ENCODE data around the gene TNFRSF19.

Gene TNFRSF19

GRCh38 chr13:23552661-23553060 lies 17.6 kb upstream of the TNFRSF19 start:
- H3K9ac ChIP-seq (ENCODE audit: low read length), result no peak overlapping the region
- H3K27me3 ChIP-seq (ENCODE audit: insufficient read depth, low read length, poor library complexity), result no peaks in the 10 kb centered on the region
- H3K27ac ChIP-seq (ENCODE audit: low read depth, low read length), result no peak overlapping the region
- H3K56ac ChIP-seq (ENCODE audit: low read length), result no peak overlapping the region
- no peak for DNase-seq
- no peak overlapping the region for H3K4ac ChIP-seq (ENCODE audit: low read depth, low read length)
- H4K8ac ChIP-seq (ENCODE audit: low read depth, low read length), result no peak overlapping the region
- no peak overlapping the region for H2BK5ac ChIP-seq (ENCODE audit: low read length)
- no CpG with 5 or more reads among the region's 2 CpGs for WGBS (ENCODE audit: extremely low coverage, insufficient coverage, low lambda C conversion rate)
- H3K79me1 ChIP-seq (ENCODE audit: low read length), result no peaks in the 10 kb centered on the region
- H2BK15ac ChIP-seq (replicated peaks; ENCODE audit: low read depth), result no peak overlapping the region
- H3K23ac ChIP-seq (ENCODE audit: low read length), result no peak overlapping the region
- H3K79me2 ChIP-seq (ENCODE audit: control insufficient read depth, insufficient read depth, low read length), result no peaks in the 10 kb centered on the region
- peaks cover 2% of the 10 kb centered on the region for H3K4me1 ChIP-seq (ENCODE audit: control insufficient read depth, low read depth, low read length)
- H3K4me2 ChIP-seq (ENCODE audit: low read length), result no peak overlapping the region
- no peak overlapping the region for H2AK5ac ChIP-seq (ENCODE audit: low read length)
- no peak overlapping the region for H3K18ac ChIP-seq (ENCODE audit: low read length)
- no peaks in the 10 kb centered on the region for H3K36me3 ChIP-seq (ENCODE audit: control insufficient read depth, insufficient read depth, low read length)
- H2BK120ac ChIP-seq (ENCODE audit: low read depth, low read length), result no peak overlapping the region
- H4K5ac ChIP-seq (ENCODE audit: low read length), result no peak overlapping the region
- H3K4me3 ChIP-seq (ENCODE audit: low read length), result no peak overlapping the region

DNA sequence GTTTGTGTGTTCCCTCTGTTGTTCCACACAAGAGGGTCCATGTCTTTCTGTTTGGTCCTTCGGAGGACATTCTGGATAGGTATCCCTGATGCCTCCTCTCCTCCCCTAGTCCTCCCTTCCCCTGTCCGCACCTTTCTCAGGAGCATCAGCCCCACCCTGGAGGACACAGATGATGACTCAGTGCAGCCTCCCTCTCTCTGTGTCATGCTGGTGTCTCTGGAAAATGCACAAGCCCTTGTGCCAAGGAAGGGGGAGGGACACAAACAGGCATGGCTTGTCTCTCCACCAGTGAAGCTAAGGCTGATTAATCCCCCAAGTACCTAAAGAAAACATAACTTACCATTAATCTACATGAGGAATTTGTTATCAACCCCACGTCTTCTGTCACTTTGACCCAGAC lies 16.2 kb upstream of the TNFRSF19 start:
- Histone ChIP-seq H3K4ac (ENCODE audit: low read depth, low read length) (no peak overlapping the region), H4K8ac (ENCODE audit: low read depth, low read length) (no peak overlapping the region), H3K23ac (ENCODE audit: low read length) (no peak overlapping the region), H2BK120ac (ENCODE audit: low read depth, low read length) (no peak overlapping the region), H2BK15ac (replicated peaks; ENCODE audit: low read depth) (no peak overlapping the region), H3K18ac (ENCODE audit: low read length) (no peak overlapping the region), H3K27ac (ENCODE audit: low read depth, low read length) (no peak overlapping the region), H2AK5ac (ENCODE audit: low read length) (no peak overlapping the region), H3K56ac (ENCODE audit: low read length) (no peak overlapping the region), H3K4me2 (ENCODE audit: low read length) (no peak overlapping the region), H3K36me3 (ENCODE audit: control insufficient read depth, insufficient read depth, low read length) (no peaks in the 10 kb centered on the region), H3K4me3 (ENCODE audit: low read length) (no peak overlapping the region), H3K79me1 (ENCODE audit: low read length) (no peaks in the 10 kb centered on the region), H3K27me3 (ENCODE audit: insufficient read depth, low read length, poor library complexity) (no peaks in the 10 kb centered on the region), H2BK5ac (ENCODE audit: low read length) (no peak overlapping the region), H3K79me2 (ENCODE audit: control insufficient read depth, insufficient read depth, low read length) (no peaks in the 10 kb centered on the region), H3K9ac (ENCODE audit: low read length) (no peak overlapping the region), H3K4me1 (ENCODE audit: control insufficient read depth, low read depth, low read length) (peaks cover 2% of the 10 kb centered on the region), H4K5ac (ENCODE audit: low read length) (no peak overlapping the region)
- no peak for DNase-seq
- WGBS (ENCODE audit: extremely low coverage, insufficient coverage, low lambda C conversion rate), result no CpG with 5 or more reads among the region's 3 CpGs

GRCh38 chr13:23557043-23557442 lies 13.2 kb upstream of the TNFRSF19 start:
- H3K79me2 ChIP-seq (ENCODE audit: control insufficient read depth, insufficient read depth, low read length), result no peaks in the 10 kb centered on the region
- H3K79me1 ChIP-seq (ENCODE audit: low read length), result no peaks in the 10 kb centered on the region
- H2BK120ac ChIP-seq (ENCODE audit: low read depth, low read length), result no peak overlapping the region
- no peak overlapping the region for H2BK5ac ChIP-seq (ENCODE audit: low read length)
- no peak overlapping the region for H3K23ac ChIP-seq (ENCODE audit: low read length)
- H3K4ac ChIP-seq (ENCODE audit: low read depth, low read length), result no peak overlapping the region
- H3K36me3 ChIP-seq (ENCODE audit: control insufficient read depth, insufficient read depth, low read length), result no peaks in the 10 kb centered on the region
- H2BK15ac ChIP-seq (replicated peaks; ENCODE audit: low read depth), result no peak overlapping the region
- H3K27ac ChIP-seq (ENCODE audit: low read depth, low read length), result no peak overlapping the region
- H3K4me3 ChIP-seq (ENCODE audit: low read length), result no peak overlapping the region
- peaks cover 2% of the 10 kb centered on the region for H3K4me1 ChIP-seq (ENCODE audit: control insufficient read depth, low read depth, low read length)
- no peak overlapping the region for H3K56ac ChIP-seq (ENCODE audit: low read length)
- WGBS (ENCODE audit: extremely low coverage, insufficient coverage, low lambda C conversion rate), result 100% methylated on average over 4 of the region's 5 CpGs
- H3K18ac ChIP-seq (ENCODE audit: low read length), result no peak overlapping the region
- no peak overlapping the region for H4K8ac ChIP-seq (ENCODE audit: low read depth, low read length)
- no peaks in the 10 kb centered on the region for H3K27me3 ChIP-seq (ENCODE audit: insufficient read depth, low read length, poor library complexity)
- no peak overlapping the region for H4K5ac ChIP-seq (ENCODE audit: low read length)
- H3K4me2 ChIP-seq (ENCODE audit: low read length), result no peak overlapping the region
- H3K9ac ChIP-seq (ENCODE audit: low read length), result no peak overlapping the region
- no peak for DNase-seq
- H2AK5ac ChIP-seq (ENCODE audit: low read length), result no peak overlapping the region

DNA sequence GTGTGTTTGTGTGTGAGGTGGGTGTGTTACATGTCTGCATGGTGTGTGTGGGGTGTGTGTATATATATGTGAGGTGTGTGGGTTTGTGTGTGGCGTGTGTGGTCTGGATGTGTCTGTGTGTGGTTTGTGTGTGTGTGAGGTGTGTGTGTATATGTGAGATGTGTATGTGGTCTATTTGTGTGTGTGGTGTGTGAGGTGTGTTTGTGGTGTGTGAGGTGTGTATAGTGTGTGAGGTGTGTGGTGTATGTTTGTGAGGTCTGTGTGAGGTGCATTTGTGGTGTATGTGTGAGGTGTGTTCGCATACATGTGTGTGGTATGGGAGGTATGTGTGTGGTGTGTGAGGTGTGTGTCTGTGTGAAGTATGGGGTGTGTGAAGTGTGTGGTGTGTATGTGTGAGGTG lies 12.5 kb upstream of the TNFRSF19 start:
- H2BK120ac ChIP-seq (ENCODE audit: low read depth, low read length), result no peak overlapping the region
- H4K5ac ChIP-seq (ENCODE audit: low read length), result no peak overlapping the region
- no peak overlapping the region for H4K8ac ChIP-seq (ENCODE audit: low read depth, low read length)
- no peak overlapping the region for H3K4ac ChIP-seq (ENCODE audit: low read depth, low read length)
- no peak overlapping the region for H3K4me3 ChIP-seq (ENCODE audit: low read length)
- H3K27me3 ChIP-seq (ENCODE audit: insufficient read depth, low read length, poor library complexity), result no peaks in the 10 kb centered on the region
- WGBS (ENCODE audit: extremely low coverage, insufficient coverage, low lambda C conversion rate), result 100% methylated on average over 2 of the region's 2 CpGs
- no peak overlapping the region for H3K23ac ChIP-seq (ENCODE audit: low read length)
- no peak overlapping the region for H3K9ac ChIP-seq (ENCODE audit: low read length)
- no peaks in the 10 kb centered on the region for H3K4me1 ChIP-seq (ENCODE audit: control insufficient read depth, low read depth, low read length)
- H2BK5ac ChIP-seq (ENCODE audit: low read length), result no peak overlapping the region
- no peak overlapping the region for H3K4me2 ChIP-seq (ENCODE audit: low read length)
- no peaks in the 10 kb centered on the region for H3K36me3 ChIP-seq (ENCODE audit: control insufficient read depth, insufficient read depth, low read length)
- no peaks in the 10 kb centered on the region for H3K79me2 ChIP-seq (ENCODE audit: control insufficient read depth, insufficient read depth, low read length)
- H2AK5ac ChIP-seq (ENCODE audit: low read length), result no peak overlapping the region
- no peaks in the 10 kb centered on the region for H3K79me1 ChIP-seq (ENCODE audit: low read length)
- no peak for DNase-seq
- no peak overlapping the region for H3K18ac ChIP-seq (ENCODE audit: low read length)
- H3K27ac ChIP-seq (ENCODE audit: low read depth, low read length), result no peak overlapping the region
- H3K56ac ChIP-seq (ENCODE audit: low read length), result no peak overlapping the region
- H2BK15ac ChIP-seq (replicated peaks; ENCODE audit: low read depth), result no peak overlapping the region

GRCh38 chr13:23558675-23559536 lies 11.3 kb upstream of the TNFRSF19 start:
- no peak overlapping the region for H4K5ac ChIP-seq (ENCODE audit: low read length)
- WGBS (ENCODE audit: extremely low coverage, insufficient coverage, low lambda C conversion rate), result no CpG with 5 or more reads among the region's 14 CpGs

More at GRCh38 chr13:23558675-23559536, 11.3 kb upstream of the TNFRSF19 start:
- no peak overlapping the region for H3K4ac ChIP-seq (ENCODE audit: low read depth, low read length)
- no peak overlapping the region for H3K4me3 ChIP-seq (ENCODE audit: low read length)
- no peak overlapping the region for H3K56ac ChIP-seq (ENCODE audit: low read length)
- DNase-seq, result peak; percentile 34
- no peak overlapping the region for H2BK5ac ChIP-seq (ENCODE audit: low read length)
- H3K23ac ChIP-seq (ENCODE audit: low read length), result no peak overlapping the region
- no peak overlapping the region for H3K27ac ChIP-seq (ENCODE audit: low read depth, low read length)
- no peaks in the 10 kb centered on the region for H3K36me3 ChIP-seq (ENCODE audit: control insufficient read depth, insufficient read depth, low read length)
- no peak overlapping the region for H3K9ac ChIP-seq (ENCODE audit: low read length)
- H4K8ac ChIP-seq (ENCODE audit: low read depth, low read length), result no peak overlapping the region
- H3K4me1 ChIP-seq (ENCODE audit: control insufficient read depth, low read depth, low read length), result no peaks in the 10 kb centered on the region
- no peak overlapping the region for H3K18ac ChIP-seq (ENCODE audit: low read length)
- H3K79me2 ChIP-seq (ENCODE audit: control insufficient read depth, insufficient read depth, low read length), result no peaks in the 10 kb centered on the region
- H3K27me3 ChIP-seq (ENCODE audit: insufficient read depth, low read length, poor library complexity), result no peaks in the 10 kb centered on the region
- no peak overlapping the region for H3K4me2 ChIP-seq (ENCODE audit: low read length)
- no peaks in the 10 kb centered on the region for H3K79me1 ChIP-seq (ENCODE audit: low read length)
- no peak overlapping the region for H2AK5ac ChIP-seq (ENCODE audit: low read length)
- no peak overlapping the region for H2BK120ac ChIP-seq (ENCODE audit: low read depth, low read length)
- no peak overlapping the region for H2BK15ac ChIP-seq (replicated peaks; ENCODE audit: low read depth)
